ENCODE results near the gene ZBTB20.

ZBTB20 gene

GRCh38 chr3:114874522-114874971, 272.5 kb downstream of the ZBTB20 start:
- no peak overlapping the region for H3K4me3 ChIP-seq (ENCODE audit: control insufficient read depth, low read depth, low read length)
- no peak for DNase-seq (ENCODE audit: low read depth)
- TF ChIP-seq, protein P1, sequence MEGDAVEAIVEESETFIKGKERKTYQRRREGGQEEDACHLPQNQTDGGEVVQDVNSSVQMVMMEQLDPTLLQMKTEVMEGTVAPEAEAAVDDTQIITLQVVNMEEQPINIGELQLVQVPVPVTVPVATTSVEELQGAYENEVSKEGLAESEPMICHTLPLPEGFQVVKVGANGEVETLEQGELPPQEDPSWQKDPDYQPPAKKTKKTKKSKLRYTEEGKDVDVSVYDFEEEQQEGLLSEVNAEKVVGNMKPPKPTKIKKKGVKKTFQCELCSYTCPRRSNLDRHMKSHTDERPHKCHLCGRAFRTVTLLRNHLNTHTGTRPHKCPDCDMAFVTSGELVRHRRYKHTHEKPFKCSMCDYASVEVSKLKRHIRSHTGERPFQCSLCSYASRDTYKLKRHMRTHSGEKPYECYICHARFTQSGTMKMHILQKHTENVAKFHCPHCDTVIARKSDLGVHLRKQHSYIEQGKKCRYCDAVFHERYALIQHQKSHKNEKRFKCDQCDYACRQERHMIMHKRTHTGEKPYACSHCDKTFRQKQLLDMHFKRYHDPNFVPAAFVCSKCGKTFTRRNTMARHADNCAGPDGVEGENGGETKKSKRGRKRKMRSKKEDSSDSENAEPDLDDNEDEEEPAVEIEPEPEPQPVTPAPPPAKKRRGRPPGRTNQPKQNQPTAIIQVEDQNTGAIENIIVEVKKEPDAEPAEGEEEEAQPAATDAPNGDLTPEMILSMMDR (IDR thresholded peaks at IDR 0.05; ENCODE audit: control insufficient read depth, insufficient read depth, low read depth, low read length, missing control alignments), result no peak

- no peak overlapping the region for H3K4me3 ChIP-seq (ENCODE audit: control insufficient read depth, low read depth, low read length)
- TF ChIP-seq, protein P1 (IDR thresholded peaks at IDR 0.05; ENCODE audit: control insufficient read depth, insufficient read depth, low read depth, low read length, missing control alignments), result no peak
- DNase-seq (ENCODE audit: low read depth), result no peak
These were observed 273.5 kb downstream of the ZBTB20 start for GRCh38 chr3:114873591-114873990.

DNA sequence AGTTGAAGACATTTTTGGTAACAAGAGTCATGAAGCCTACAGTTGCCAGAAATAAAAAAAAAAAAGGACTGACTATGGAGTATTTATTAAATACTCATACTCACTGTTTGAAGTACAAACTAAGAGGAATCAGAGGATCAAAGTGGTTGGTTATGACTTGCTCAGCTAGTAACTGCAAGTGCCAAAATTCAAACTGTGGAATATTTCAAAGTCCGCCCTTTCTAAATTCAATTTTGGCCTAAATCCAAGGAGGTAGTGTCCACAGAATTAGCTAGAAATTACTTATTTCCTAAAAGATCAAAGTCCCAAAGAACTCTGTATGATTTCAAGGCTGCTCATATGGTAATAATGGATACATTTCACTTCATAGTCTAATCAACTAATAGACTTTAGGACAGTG, 274.5 kb downstream of the ZBTB20 start:
- DNase-seq (ENCODE audit: low read depth), result no peak
- H3K4me3 ChIP-seq (ENCODE audit: control insufficient read depth, low read depth, low read length), result no peak overlapping the region
- TF ChIP-seq, protein P1 (IDR thresholded peaks at IDR 0.05; ENCODE audit: control insufficient read depth, insufficient read depth, low read depth, low read length, missing control alignments), result no peak

DNA sequence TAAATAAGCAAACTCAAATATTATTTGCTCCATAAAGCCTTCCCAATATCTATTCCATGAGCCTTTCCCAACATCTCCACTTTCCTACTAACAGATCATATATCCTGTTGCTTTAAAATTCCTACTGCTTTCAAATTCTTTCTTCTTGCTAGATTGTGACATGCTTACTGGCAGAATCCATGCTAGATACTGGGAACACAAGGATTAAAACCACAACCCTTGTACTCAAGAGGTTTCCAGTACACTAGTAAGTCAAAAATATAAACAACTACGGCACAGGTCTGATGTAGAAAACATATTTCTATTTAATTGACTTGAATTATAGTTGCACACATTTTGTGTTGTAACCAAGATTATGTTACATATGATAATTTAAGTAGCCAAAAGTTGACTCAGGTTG, 275.0 kb downstream of the ZBTB20 start:
- TF ChIP-seq, protein P1 (IDR thresholded peaks at IDR 0.05; ENCODE audit: control insufficient read depth, insufficient read depth, low read depth, low read length, missing control alignments), result no peak
- no peak for DNase-seq (ENCODE audit: low read depth)
- H3K4me3 ChIP-seq (ENCODE audit: control insufficient read depth, low read depth, low read length), result no peak overlapping the region

GRCh38 chr3:114867835-114868503, 279.1 kb downstream of the ZBTB20 start:
- TF ChIP-seq, protein P1 (IDR thresholded peaks at IDR 0.05; ENCODE audit: control insufficient read depth, insufficient read depth, low read depth, low read length, missing control alignments), result no peak
- no peak for DNase-seq (ENCODE audit: low read depth)
- no peak overlapping the region for H3K4me3 ChIP-seq (ENCODE audit: control insufficient read depth, low read depth, low read length)

DNA sequence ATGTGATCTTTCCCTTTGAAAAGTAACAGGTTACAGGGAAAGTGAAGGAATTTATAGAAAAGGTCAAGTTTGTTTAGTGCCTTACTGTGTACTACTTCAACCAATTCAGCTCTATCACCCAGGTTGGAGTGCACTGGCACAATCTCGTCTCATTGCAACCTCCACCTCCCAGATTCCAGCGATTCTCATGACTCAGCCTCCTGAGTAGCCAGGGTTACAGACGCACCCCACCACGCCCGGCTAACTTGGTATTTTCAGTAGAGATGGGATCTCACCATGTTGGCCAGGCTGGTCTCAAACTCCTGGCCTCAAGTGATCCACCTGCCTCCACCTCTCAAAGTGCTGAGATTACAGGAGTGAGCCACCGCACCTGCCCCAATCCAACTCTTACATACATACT, 279.7 kb downstream of the ZBTB20 start:
- TF ChIP-seq, protein P1 (IDR thresholded peaks at IDR 0.05; ENCODE audit: control insufficient read depth, insufficient read depth, low read depth, low read length, missing control alignments), result no peak
- H3K4me3 ChIP-seq (ENCODE audit: control insufficient read depth, low read depth, low read length), result no peak overlapping the region
- DNase-seq (ENCODE audit: low read depth), result no peak
